Prostate gland (tissue), 2 donors: ENCODE results near the gene EGLN3. TPM values are rescaled to one million over a fixed set of nuclear protein-coding genes. Genes with fewer than 3 reads are reported as not detected.
"Not testable (repeated sequence)": the region's sequence is repeated elsewhere in the genome, so short reads cannot be mapped to it uniquely, and the experiment has no call there.

Experiments
- DNase-seq: peaks from one replicate; pipeline ENCODE4 v3.0.0-alpha.2; 2019; ENCODE audit warnings: low spot score
- H3K27ac ChIP-seq, 2 donors: fragments of 200-600 bp; sonication (generic); 2 replicates each; pipeline ENCODE4 v1.5.1; 2017 to 2019
- H3K27me3 ChIP-seq: fragments of 200-600 bp; sonication (generic); replicated peaks from 2 replicates; pipeline ENCODE4 v1.5.1; 2019; ENCODE audit not compliant: insufficient read depth
- H3K36me3 ChIP-seq, 2 donors: fragments of 200-600 bp; sonication (generic); 1 replicate in 1 of 2; 2 replicates in 1 of 2; pipeline versions ENCODE4 v1.5.1 to v1.8.1; 2017 to 2019
- H3K4me1 ChIP-seq: fragments of 200-600 bp; sonication (generic); replicated peaks from 2 replicates; pipeline ENCODE4 v1.5.1; 2019
- H3K4me3 ChIP-seq, 2 donors: fragments of 200-600 bp; sonication (generic); 2 replicates each; pipeline ENCODE4 v1.5.1; 2017 to 2019
- H3K9me3 ChIP-seq: fragments of 200-600 bp; sonication (generic); 2 replicates; pipeline ENCODE4 v1.5.1; 2017
- POLR2A ChIP-seq: fragments of 450-650 bp; IDR thresholded peaks from one replicate; pipeline ENCODE4 v1.6.1; 2016; ENCODE audit warnings: antibody characterized with exemption, mild to moderate bottlenecking
- POLR2AphosphoS5 ChIP-seq: sonication (generic); formaldehyde crosslinking; IDR thresholded peaks from one replicate; pipeline ENCODE4 v1.6.1; 2017; ENCODE audit warnings: antibody characterized with exemption
- WGBS: methylation state at CpG from one replicate; pipeline ENCODE4 v1.1.5; 2018; 5-methylcytosine and 5-hydroxymethylcytosine counted together
- intact Hi-C: fragments of 100-400 bp; cut with DNase I; formaldehyde crosslinking; loops from one replicate; pipeline ENCODE4 v1.14.2; 2022
- total RNA-seq, 2 donors: library from RNA; depleted of rRNA; stranded (reverse); fragments of >200 nt; gene quantifications; one replicate each; pipeline ENCODE4 v1.1.0, GENCODE V29; 2016
- TF ChIP-seq, protein P1 (sequence below), 4 experiments: fragments of 200-600 bp in 2 of 4; fragments of 450-650 bp in 2 of 4; sonication (generic) in 2 of 4; IDR thresholded peaks; 1 replicate in 3 of 4; 2 replicates in 1 of 4; pipeline ENCODE4 v1.5.1; 2016 to 2019; ENCODE audit warnings: antibody characterized with exemption in 4 of 4, mild to moderate bottlenecking in 2 of 4, moderate library complexity in 2 of 4

EGLN3 gene
- total RNA-seq, 2 donors from 2014 or later, result 6.1 to 6.8 TPM

DNA sequence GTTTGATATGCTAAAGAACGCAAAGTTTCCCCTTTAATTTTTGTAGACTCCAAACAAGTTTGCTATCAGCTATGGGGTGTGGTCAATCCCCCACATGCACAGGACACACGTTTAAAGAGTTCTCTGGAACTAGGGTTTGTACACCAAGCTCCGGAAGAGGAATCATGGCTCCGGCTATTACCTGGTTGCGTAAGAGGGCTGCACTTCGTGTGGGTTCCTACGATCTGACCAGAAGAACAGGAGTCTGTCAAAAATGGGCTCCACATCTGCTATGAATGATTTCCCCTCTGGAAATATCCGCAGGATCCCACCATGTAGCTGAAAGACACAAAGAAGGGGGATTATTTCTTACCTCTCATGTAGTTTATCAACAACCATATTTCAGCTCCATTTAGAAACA lies 22.0 kb downstream of the EGLN3 start:
- no peaks in the 10 kb centered on the region for H3K27me3 ChIP-seq
- H3K4me1 ChIP-seq, result no peaks in the 10 kb centered on the region
- no peak overlapping the region for H3K4me3 ChIP-seq
- no peaks in the 10 kb centered on the region for H3K36me3 ChIP-seq
- no peak for DNase-seq
- TF ChIP-seq POLR2A (no peak), POLR2AphosphoS5 (no peak)
- TF ChIP-seq, protein P1, sequence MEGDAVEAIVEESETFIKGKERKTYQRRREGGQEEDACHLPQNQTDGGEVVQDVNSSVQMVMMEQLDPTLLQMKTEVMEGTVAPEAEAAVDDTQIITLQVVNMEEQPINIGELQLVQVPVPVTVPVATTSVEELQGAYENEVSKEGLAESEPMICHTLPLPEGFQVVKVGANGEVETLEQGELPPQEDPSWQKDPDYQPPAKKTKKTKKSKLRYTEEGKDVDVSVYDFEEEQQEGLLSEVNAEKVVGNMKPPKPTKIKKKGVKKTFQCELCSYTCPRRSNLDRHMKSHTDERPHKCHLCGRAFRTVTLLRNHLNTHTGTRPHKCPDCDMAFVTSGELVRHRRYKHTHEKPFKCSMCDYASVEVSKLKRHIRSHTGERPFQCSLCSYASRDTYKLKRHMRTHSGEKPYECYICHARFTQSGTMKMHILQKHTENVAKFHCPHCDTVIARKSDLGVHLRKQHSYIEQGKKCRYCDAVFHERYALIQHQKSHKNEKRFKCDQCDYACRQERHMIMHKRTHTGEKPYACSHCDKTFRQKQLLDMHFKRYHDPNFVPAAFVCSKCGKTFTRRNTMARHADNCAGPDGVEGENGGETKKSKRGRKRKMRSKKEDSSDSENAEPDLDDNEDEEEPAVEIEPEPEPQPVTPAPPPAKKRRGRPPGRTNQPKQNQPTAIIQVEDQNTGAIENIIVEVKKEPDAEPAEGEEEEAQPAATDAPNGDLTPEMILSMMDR (IDR thresholded peaks at IDR 0.05), result no peak
- no peak overlapping the region for H3K27ac ChIP-seq
- intact Hi-C loops, result no loop called here
- H3K9me3 ChIP-seq, result no peaks in the 10 kb centered on the region
- WGBS, result 82% methylated on average over 8 of the region's 8 CpGs

DNA sequence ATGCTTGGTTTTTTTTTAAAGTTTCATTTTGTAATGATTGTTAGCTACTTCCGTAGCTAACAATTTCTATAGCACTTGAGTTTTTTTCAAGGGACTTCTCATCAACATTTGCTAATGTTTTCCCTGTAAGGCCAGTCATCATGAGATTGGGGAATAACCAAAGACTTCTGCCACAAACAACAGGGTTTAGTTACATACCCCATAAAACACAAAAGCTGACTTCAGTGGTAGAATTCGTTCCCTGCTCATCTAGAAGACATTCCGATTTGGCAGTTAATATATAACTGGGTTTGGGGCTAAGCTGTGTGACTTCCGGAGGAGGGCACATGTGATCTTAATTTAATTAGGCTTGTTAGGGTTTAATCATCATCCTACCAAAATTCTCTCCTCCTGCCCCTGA lies 22.9 kb downstream of the EGLN3 start:
- no peaks in the 10 kb centered on the region for H3K27me3 ChIP-seq
- H3K9me3 ChIP-seq, result no peaks in the 10 kb centered on the region
- H3K27ac ChIP-seq, result no peak overlapping the region
- intact Hi-C loops, result no loop called here
- no peak overlapping the region for H3K4me3 ChIP-seq
- no peak for DNase-seq
- no peaks in the 10 kb centered on the region for H3K36me3 ChIP-seq
- 82% methylated on average over 4 of the region's 4 CpGs for WGBS
- no peak for TF ChIP-seq POLR2AphosphoS5
- no peak for TF ChIP-seq POLR2A
- TF ChIP-seq, protein P1 (IDR thresholded peaks at IDR 0.05), result no peak
- no peaks in the 10 kb centered on the region for H3K4me1 ChIP-seq

DNA sequence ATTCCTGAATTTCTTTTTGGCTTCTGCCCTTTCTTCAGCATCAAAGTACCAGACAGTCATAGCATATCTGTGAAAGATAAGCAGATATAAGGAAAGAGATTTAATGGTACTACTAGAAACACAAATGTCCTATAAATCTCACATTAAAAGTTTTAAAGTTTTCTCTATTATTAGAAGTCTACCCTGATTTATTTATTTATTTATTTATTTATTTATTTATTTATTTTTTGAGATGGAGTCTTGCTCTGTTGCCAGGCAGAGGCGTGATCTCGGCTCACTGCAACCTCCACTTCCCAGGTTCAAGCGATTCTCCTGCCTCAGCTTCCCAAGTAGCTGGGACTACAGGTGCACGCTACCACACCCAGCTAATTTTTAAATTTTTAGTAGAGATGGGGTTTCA lies 23.9 kb downstream of the EGLN3 start:
- intact Hi-C loops, DNase-seq, H3K27ac ChIP-seq, H3K4me3 ChIP-seq, H3K4me1 ChIP-seq, H3K9me3 ChIP-seq, H3K27me3 ChIP-seq, H3K36me3 ChIP-seq: not testable (repeated sequence)
- 97% methylated on average over 4 of the region's 4 CpGs for WGBS

DNA sequence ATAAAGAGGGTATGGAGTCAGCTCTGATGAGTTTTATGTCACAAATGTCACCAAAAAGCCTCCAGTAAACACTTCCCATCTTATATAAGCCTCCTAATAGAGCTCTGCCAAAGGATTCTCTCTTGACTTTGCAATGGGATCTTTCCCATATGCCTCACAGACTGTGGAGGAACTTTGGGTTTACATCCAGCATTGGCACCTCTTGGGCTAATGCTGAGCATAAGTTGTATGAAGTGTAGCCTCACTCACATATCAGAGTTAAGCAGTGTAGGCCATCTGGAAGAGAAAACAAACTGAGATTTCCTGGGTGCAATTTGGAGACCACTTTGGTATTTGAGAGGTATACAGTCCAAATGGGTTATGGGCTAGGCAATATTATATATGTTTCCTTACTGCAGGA lies 24.9 kb downstream of the EGLN3 start:
- no peak for TF ChIP-seq POLR2A
- TF ChIP-seq, protein P1 (IDR thresholded peaks at IDR 0.05), result no peak
- TF ChIP-seq POLR2AphosphoS5, result no peak
- H3K4me3 ChIP-seq, result no peak overlapping the region
- intact Hi-C loops, result no loop called here
- H3K27ac ChIP-seq, result no peak overlapping the region
- no peaks in the 10 kb centered on the region for H3K9me3 ChIP-seq
- no peaks in the 10 kb centered on the region for H3K4me1 ChIP-seq
- DNase-seq, result no peak
- no peaks in the 10 kb centered on the region for H3K27me3 ChIP-seq
- no peaks in the 10 kb centered on the region for H3K36me3 ChIP-seq

GRCh38 chr14:33925235-33925634 lies 25.6 kb downstream of the EGLN3 start:
- Histone ChIP-seq H3K4me3 (no peak overlapping the region), H3K27ac (no peak overlapping the region), H3K27me3 (no peaks in the 10 kb centered on the region), H3K36me3 (no peaks in the 10 kb centered on the region), H3K9me3 (no peaks in the 10 kb centered on the region), H3K4me1 (no peaks in the 10 kb centered on the region)
- TF ChIP-seq, protein P1 (IDR thresholded peaks at IDR 0.05), result no peak
- TF ChIP-seq POLR2AphosphoS5, result no peak
- no peak for TF ChIP-seq POLR2A
- intact Hi-C loops, result no loop called here
- DNase-seq, result no peak
- 88% methylated on average over 3 of the region's 3 CpGs for WGBS
